GM18505 (cell line): ENCODE measurements around the gene COPRS.

Source experiments
- ATAC-seq: cut with Tn5 transposase; IDR thresholded peaks from one replicate; pipeline ENCODE4 v1.9.1; 2021; ENCODE audit not compliant: unreplicated experiment
- POLR2A ChIP-seq: IDR thresholded peaks from 4 replicates; pipeline ENCODE4 v1.6.1; 2011; ENCODE audit warnings: borderline replicate concordance; ENCODE audit not compliant: insufficient read depth, insufficient read length; ENCODE audit errors: extremely low read depth

Gene COPRS, protein sequence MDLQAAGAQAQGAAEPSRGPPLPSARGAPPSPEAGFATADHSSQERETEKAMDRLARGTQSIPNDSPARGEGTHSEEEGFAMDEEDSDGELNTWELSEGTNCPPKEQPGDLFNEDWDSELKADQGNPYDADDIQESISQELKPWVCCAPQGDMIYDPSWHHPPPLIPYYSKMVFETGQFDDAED

DNA sequence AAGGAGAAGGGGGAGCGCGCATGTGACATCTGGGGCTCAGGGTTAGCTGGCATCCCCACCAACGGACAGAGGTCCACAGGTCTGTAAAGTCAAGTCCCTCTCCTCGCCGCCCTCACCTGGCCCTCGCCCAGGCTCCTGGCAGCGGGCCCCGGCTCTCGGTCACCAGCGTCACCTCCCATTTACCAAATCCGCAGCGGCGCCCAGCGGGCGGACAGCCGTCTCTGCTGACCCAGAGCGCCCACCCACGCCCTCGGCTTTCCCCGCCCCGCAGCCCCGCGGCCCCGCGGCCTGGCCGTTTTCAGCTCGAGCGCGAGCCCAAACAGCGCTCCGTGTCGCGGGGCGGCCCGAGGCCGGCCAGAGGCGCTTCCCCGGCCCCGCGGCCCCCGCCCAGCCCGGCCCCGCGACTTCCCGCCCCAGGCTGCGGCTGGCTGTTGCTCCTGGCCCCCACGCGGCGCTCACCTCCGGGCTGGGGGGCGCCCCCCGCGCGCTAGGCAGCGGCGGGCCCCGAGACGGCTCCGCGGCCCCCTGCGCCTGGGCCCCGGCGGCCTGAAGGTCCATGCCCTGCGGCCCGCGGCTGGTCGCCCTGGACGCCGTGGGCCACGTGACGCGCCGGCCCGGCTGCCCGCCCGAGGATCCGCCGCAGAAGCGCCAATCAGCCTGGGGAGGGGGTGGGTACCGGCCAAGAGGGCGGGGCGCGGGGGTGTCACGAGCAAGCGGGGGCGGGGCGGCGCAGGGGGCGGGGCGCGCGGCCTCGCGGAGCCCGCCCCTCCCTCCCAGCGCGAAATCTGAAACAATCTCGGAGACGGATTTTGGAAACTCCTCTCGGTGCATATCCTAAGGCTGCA lies at the start of gene COPRS:
TSS of gene COPRS (minus strand) at position 603 of the 845 bp plus-strand sequence. CDS start at position 558, 45 bp downstream.
- TF ChIP-seq POLR2A, result peak; percentile 37
- peak; percentile 72 for ATAC-seq

DNA sequence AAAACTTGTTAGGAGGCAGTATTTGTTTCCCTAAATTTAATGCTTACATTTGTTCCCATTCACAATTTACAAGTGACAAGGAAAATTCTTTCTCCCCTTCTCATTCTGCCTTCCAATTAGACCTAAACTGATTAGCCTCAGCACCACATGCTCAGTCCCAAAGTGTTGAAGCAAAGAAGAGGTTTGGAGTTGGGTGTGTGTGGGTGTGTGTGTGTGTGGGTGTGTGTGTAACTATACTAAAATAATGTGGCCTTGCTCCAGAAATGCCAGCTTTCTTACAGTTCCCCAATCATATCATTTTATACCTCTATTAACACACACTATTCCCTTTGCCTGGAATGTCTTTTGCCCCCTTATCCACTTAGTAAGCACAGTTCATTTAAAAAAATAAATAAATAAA lies 49.3 kb upstream of the COPRS start:
- ATAC-seq, result no peak
- TF ChIP-seq POLR2A, result no peak

DNA sequence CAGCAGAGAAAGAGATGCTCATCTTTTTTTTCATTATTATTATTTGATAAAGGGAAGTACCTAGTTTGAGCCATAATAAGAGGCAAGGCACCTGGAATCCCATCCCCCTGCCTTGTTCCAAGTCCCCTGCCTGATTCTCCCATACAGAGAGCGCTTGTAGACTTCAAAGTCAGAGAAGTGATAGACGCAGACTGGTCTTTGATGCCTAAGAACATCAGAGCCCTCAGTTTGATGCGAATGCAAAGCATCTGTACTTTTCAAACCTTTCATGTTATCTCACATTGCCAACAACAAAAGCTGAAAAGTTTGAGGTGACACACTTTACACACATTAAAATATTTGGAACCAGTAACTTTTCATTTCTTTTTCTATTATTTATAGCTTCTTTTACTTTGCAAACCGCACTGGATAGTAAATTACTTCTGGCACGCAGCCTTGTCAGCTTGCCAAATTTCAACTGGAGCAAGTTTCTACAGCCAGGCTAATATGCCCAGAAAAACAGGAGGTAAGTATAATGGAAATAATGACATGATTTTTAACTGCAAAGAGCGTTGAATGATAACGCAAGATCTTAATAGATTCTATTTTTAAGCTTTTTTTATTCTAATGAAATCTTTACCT lies 48.4 kb upstream of the COPRS start:
- no peak for ATAC-seq
- no peak for TF ChIP-seq POLR2A

DNA sequence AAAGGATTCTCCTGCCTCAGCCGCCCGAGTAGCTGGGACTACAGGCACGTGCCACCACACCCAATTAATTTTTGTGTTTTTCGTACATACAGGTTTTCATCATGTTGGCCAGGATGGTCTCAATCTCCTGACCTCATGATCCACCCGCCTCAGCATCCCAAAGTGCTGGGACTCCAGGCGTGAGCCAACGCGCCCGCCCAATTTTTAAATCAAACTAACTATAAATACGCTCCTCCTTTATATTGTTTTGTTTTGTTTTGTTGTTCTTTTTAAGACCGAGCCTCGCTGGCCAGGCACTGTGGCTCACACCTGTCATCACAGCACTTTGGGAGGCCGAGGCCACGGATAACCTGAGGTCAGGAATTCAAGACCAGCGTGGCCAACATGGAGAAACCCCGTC lies 44.4 kb upstream of the COPRS start:
- no peak for ATAC-seq
- TF ChIP-seq POLR2A, result no peak

DNA sequence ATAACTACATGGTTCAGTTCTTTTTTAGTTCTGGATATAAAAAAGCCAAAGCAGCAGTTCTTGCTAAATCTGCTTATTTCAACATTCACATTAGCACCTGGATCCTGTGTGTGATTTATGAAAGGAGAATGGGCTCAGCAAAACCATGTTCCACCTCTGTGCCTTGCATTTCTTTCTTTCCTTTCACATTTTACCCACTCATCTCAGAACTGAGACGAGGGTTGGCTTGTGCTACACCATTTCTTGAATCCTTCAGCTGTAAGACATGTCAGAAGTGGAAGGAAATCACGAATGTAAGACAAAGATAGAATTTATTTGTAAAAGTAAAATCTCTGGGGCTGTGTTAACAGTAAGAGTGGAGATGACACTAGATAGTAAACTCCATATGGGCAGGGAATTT lies 43.6 kb upstream of the COPRS start:
- ATAC-seq, result no peak
- TF ChIP-seq POLR2A, result no peak

DNA sequence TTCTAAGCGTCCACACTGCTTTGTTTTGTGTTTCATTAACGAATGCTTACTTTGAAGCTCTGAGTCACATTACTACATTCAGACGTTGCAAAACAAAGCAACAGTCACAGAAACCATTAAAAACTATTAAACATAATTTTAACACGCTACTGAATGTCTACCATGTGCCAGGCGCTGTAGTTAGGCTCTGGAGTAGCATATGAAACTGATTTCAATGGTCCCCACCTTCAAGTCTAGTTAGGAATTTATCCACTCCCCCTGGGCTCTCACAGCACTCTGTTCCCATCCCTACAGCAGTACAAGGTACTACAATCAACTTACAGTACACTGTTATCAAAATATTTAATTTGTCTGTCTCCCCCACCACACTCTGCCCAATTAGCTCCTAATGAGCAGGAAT lies 41.8 kb upstream of the COPRS start:
- TF ChIP-seq POLR2A, result no peak
- no peak for ATAC-seq

DNA sequence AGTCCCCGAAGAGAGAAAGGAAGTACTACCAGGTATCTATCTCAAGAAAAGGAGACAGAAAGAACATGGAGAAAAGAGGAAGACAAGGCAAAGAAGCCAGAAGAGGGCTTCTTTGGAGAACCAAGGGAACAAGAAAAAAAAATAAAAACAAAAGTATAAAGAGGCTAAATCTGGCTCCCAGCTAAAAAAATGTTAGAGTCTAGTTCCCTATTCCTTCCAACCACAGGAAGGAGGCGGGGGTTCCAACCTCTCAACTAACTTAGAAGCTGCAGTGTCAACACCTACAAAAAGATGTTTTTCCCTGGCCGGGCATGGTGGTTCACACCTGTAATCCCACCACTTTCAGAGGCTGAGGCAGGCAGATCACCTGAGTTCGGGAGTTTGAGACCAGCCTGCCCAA lies 29.1 kb upstream of the COPRS start:
- ATAC-seq, result no peak
- no peak for TF ChIP-seq POLR2A

DNA sequence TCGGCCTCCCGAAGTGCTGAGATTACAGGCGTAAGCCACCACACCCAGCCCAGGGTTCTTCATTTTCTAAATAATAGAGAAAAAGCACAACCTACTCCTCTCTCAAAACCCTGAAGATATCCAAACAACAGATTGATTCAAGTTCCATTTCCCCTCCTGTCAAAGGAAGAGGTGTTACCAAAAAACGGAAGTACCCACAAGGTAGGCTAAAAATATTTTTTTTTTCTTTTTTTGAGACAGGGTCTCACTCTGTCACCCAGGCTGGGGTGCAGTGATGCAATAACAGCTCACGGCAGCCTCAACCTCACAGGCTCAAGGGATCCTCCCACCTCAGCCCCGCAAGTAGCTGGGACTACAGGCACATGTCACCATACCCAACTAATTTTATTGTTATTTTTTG lies 23.5 kb upstream of the COPRS start:
- ATAC-seq, result no peak
- no peak for TF ChIP-seq POLR2A

DNA sequence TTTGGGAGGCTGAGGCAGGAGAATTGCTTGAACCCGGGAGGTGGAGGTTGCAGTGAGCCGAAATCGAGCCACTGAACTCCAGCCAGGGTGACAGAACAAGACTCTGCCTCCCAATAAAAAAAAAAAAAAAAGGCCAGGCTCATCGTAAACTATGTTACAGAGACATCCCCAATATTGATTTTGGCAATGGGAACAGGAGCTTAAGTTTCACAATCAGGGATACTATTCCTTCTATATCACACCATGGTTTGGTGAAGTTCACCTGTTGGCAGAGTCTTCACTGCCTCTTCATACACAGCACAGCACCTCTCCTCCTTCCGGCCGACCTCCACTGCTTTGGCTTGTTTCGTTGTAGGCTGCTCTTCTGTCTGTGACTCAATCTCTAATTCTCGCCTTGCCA lies 21.3 kb upstream of the COPRS start:
- no peak for TF ChIP-seq POLR2A
- ATAC-seq, result no peak

DNA sequence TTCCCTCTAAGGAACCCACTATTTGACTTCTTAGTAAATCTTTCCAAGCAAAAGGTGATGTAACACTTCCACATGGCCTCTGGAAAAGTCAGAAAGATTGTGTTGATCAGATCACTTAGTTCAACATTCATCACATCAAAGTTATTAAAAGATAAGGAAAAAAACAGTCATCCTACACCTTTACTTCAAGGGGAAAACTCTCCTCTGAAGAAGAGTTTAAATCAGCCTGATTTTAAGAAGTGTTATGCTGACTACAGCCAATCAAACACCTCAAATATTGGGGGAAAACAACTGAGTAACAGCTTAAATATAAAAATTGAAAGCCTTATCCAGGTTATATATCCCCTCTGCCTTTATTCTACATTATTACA lies 19.6 kb upstream of the COPRS start:
- ATAC-seq, result no peak
- TF ChIP-seq POLR2A, result no peak

DNA sequence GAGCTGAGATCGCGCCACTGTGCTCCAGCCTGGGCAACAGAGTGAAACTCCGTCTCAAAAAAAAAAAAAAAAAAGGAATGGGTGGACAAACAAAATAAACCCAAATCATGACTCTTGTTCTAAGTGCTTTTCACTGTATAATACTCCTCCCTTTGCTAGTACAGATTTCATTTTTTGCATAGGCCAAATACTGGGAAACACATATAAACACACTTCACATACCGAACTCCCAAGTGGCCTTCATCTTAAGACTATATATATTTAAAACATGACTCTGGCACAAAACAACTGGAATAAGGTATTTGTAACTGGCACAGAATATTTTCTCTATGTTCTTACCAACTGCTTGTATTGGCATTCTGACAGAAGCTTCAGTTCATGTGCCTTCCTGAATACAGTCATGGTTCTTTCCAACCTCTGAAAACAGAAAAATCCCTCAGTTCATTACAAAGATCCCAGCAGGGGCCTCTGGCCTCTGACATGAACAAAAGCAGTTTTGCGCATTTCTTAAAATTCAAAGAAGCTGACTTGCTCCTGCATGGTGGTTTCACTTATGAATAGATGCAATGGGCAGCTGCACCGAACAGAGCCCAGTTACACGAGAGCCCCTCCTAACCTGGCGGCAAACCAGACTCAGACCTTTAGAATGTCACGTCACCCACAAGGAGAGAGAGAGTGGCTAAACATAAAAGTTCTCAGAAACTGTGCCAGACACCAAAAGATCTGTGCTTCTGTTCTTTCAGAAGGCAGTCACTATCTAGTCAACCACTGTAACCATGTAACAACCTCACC lies 19.1 kb upstream of the COPRS start:
- no peak for TF ChIP-seq POLR2A
- ATAC-seq, result no peak

DNA sequence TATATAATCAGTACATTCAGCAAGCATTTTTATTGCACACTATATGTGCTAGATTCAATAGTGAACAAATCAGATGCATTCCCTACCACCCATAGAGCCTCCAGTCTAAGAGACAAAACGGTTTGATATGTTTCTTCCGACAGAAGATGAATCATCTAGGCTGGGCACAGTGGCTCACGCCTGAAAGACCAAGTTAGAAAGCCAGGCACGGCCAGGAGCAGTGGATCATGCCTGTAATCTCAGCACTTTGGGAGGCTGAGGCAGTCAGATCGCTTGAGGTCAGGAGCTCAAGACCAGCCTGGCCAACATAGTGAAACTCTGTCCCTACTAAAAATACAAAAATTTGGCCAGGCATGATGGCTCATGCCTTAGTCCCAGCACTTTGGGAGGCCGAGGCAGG lies 18.3 kb upstream of the COPRS start:
- no peak for ATAC-seq
- TF ChIP-seq POLR2A, result no peak

DNA sequence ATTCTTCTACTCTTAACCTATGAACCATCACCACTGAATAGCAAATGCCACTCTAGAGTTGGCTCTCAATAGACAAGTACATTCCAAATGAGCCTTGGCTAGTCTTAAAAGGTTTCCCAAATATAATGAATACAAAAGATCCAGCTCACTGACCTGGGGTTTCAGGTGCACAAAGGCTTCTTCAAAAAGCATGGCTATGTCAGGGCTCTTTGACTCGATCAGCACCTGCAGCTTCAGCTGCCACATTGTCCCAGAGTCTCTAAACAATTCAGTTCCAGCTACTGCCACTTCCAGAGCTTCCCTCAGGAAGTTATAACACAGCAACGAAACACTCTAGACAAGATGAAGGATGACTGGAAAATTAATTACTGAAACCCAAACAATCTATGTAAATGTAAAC lies 16.0 kb upstream of the COPRS start:
- TF ChIP-seq POLR2A, result no peak
- ATAC-seq, result no peak
